NOMO-1 treated with dmso at 0.1 percent for 144 hours (cell line): Measurements from ENCODE around the gene TMEM18.

Experiments
- DNase-seq: peaks from one replicate; lab custom pipeline; 2025; ENCODE audit not compliant: unreplicated experiment; lab: John Stamatoyannopoulos, UW

Gene TMEM18

GRCh38 chr2:622357-622756 lies 54.8 kb downstream of the TMEM18 start:
- no peak for DNase-seq

- DNase-seq, result no peak
These were observed 55.7 kb downstream of the TMEM18 start for GRCh38 chr2:621303-622099.

GRCh38 chr2:620471-621302 lies 56.5 kb downstream of the TMEM18 start:
- DNase-seq, result no peak

GRCh38 chr2:620004-620403 lies 57.2 kb downstream of the TMEM18 start:
- DNase-seq, result no peak

- no peak for DNase-seq
These were observed 58.7 kb downstream of the TMEM18 start for GRCh38 chr2:618422-618990.

- no peak for DNase-seq
These were observed 59.2 kb downstream of the TMEM18 start for GRCh38 chr2:618005-618404.
